Measurements from ENCODE around the gene ARHGAP32.

Gene ARHGAP32

DNA sequence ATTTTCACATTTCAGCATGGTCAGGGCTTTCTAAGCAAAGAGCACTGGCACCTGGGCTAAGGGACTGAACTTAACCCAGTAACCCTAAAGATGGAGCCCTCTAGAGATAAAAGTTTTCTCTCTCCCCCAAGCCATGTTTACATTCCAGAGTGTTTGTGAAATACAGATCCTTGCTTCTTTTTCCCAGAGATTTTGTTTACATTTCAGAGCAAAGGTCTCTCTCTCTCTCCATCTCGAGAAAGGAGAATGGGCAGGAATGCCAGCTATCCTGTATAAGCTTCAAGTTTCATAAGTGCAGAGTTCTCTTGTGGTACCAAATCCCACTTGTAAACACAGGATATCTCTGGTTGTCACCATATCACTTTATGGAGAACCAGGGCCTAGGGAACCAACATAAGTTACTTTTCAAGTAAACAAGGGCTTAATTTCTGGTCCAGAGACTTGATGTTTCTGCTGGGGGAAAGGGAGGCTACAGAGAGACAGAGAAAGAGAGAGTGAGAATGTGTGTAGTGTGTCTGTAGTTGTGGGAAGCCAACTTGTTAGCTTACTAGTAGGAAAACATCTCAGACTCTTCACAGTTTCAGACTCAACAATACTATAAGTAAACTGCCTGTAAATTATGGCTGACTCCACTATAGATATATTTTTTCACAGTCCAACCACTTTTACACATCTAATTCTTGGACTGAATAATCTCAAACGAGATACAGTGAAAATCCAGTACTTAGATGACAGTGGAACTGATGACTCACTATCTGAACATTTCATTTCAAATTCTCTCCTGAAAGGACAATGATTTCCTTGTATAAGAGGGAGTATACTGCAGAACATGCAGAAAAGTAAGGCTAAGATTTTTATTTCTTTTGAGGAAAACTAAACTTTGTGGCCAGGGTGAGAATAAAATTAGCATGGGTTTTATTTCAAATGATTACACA is 76.2 kb downstream of the ARHGAP32 start:
- no peak for DNase-seq (ENCODE audit: low read depth in 2 of 2)

DNA sequence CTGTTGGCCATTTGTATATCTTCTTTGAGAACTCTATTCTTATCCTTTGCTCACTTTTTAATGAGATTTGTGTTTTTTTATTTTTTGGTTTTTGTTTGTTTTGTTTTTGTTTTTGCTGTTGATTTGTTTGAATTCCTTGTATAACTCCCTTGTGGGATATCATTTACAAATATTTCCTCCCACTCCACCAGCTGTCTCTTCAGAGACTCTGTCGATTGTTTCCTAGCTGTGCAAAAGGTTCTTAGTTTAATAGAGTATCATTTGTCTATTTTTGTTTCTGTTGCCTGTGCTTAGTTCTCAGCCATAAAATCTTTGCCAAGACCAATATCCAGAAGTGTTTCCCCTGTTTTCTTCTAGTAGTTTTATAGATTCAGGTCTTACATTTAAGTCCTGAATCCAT is 82.4 kb downstream of the ARHGAP32 start:
- DNase-seq (ENCODE audit: low read depth in 2 of 2): no peak

DNA sequence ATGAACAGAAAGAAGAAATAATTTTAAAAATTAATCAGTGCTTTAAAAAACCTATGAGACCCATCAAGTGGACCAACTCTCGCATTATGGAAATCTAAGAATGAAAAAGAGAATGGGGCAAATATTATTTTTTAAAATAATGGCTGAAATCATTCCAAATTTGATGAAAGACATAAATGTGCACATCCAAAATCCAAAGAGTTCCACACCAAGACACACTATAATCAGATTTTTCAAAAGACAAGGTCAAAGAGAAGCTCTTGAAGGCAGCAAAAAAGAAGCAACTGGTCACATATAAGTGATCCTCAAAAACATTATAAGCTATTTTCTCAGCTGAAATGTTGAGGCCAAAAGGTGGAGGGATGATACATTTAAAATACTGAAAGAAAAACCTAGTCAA is 85.3 kb downstream of the ARHGAP32 start:
- no peak for DNase-seq (ENCODE audit: low read depth in 2 of 2)

DNA sequence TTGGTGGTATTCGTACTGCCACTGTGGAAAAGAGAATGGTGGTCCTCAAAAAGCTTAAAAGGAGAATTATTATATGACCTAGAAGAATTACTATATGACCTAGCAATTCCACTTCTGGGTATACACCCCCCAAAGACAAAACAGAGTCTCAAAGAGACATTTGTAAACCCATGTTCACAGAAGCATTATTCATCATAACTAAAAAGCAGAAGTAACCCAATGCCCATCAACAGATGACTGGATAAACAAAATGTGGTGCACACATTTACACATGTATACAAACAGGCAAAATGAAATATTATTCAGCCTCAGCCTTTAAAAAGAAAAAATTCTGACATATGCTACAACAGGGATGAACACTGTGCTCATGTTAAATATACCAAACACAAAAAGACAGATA is 89.4 kb downstream of the ARHGAP32 start:
- no peak for DNase-seq (ENCODE audit: low read depth in 2 of 2)

DNA sequence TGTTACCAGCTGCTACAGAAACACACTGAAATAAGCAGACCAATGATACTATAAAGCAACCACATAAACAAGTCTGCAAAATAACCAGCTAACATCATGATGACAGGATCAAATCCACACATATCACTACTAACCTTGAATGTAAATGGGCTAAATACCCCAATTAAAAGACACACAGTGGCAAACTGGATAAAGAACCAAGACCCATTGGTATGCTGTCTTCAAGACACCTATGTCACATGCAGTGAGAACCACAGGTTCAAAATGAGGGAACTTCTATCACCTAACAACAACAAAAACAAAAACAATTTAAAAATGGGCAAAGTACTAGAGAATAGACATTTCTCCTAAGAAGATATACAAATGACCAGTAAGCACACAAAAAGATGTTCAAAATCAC is 89.9 kb downstream of the ARHGAP32 start:
- DNase-seq (ENCODE audit: low read depth in 2 of 2): no peak

DNA sequence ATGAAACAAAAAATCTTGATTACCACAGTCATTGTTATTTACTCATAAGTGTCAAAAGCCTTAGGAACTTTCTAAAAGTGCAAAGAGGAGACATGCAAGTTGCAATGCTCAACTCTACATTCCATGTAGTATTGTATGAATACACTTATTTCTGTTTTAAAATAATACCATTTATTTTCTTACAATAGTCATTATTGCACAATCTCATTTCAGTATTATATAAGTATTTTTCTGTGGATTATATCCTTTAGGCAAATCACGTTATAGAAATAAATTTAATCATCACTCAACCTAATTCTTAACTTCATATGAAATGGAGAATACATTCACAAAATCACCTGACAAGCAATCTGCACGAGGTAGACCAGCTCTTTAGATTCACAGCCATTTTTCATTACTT is 98.8 kb downstream of the ARHGAP32 start:
- DNase-seq (ENCODE audit: low read depth in 2 of 2): no peak

DNA sequence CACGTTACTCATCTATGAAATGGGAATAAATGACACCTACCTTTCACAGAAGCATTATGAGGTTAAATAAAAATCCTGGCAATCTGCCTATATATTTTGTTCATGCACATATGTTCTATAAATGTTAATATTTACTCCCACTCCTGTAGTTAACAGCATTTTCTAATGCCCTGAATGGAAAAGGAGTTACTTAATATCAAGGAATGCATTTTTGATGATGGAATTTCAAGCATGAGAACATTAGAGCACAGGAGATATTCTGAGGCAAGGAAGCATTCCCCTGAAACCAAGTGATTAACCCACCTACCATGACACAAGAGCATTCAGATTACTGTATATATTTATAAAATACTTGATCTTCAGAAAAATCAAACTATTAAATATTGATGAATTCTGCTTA is 102.1 kb downstream of the ARHGAP32 start:
- no peak for DNase-seq (ENCODE audit: low read depth in 2 of 2)

DNA sequence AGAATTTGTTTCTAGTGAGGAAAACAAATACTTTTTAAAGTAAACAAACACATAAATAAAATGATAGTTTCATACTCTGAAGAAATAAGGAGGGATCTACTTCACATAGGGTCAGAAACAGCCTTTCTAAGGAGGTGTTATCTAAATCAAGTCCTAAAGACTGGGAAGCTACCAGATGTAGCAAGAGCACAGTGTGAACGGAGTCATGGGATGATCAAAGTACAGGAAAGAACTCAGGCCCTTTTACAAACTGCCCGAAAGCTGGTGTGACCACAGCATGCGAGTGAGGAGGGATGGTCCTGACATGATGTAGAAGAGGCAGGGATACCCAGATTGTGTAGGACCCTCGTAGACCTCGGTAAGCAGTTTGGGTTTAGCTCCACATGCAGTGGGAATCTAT is 102.8 kb downstream of the ARHGAP32 start:
- DNase-seq (ENCODE audit: low read depth in 2 of 2): no peak

DNA sequence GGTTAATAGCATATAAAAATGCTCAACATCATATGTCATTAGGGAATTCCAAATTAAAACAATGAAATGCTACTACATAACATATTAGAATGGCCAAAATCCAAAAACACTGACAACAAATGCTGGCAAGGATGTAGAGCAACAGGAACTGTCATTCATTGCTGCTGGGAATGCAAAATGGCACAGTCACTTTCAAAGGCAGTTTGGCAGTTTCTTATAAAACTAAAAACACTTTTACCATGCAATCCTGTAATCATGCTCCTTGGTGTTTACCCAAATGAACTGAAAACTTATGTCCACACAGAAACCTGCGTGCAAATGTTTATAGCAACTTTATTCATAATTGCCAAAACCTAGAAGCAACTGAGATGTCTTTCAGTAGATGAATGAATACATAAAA is 105.1 kb downstream of the ARHGAP32 start:
- DNase-seq (ENCODE audit: low read depth in 2 of 2): no peak

DNA sequence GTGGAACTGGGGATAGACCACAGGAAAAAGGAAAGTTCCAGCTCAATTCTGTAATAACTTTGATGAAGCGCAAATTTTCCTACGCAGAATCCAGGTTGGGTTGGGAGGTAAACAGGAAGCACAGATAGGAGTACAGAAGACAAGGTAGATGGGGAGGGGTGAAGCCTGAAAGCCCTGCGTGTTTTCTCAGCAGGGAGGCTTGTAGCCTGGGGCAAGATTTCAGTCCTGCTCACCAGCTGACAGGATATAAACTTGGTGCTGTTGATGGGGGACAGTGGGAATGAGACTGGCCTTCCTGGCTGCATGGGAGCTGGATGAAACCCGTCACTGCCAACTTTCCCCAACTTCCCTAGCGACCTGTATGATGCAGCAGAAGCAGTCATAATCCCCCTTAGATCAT is 114.9 kb downstream of the ARHGAP32 start:
- DNase-seq (ENCODE audit: low read depth in 2 of 2): no peak

DNA sequence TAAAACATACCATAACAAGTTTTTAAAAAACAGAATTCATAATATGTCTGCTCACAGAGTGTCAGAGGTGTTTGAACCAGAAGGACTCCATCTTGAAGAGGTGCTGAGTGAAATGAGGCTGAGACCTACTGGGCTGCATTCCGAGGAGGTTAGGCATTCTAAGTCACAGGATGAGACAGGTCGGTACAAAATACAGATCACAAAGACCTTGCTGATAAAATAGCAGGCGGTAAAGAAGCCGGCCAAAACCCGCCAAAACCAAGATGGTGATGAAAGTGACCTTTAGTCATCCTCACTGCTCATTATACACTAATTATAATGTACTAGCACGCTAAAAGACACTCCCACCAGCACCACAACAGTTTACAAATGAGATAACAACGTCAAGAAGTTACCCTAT is 116.4 kb downstream of the ARHGAP32 start:
- DNase-seq (ENCODE audit: low read depth in 2 of 2): no peak

DNA sequence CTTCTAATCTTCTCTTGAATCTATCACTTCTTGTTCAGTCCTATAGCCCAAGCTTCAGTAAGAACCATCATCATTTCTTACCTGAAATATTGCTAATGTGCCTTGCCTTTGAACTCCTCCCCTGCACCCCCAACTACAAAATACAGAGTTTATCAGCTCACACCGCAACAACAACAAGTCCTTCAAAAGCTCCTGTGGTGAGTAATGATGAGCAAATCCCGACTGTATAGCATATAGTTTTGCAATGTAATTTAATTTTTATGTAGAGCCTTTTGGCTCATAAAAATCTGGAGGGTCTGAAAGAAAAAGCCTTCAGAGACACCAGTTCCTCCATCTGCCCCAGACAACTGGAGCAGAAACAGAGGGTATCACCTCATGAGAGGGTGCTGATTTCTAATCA is 124.7 kb downstream of the ARHGAP32 start:
- DNase-seq (ENCODE audit: low read depth in 2 of 2): no peak

DNA sequence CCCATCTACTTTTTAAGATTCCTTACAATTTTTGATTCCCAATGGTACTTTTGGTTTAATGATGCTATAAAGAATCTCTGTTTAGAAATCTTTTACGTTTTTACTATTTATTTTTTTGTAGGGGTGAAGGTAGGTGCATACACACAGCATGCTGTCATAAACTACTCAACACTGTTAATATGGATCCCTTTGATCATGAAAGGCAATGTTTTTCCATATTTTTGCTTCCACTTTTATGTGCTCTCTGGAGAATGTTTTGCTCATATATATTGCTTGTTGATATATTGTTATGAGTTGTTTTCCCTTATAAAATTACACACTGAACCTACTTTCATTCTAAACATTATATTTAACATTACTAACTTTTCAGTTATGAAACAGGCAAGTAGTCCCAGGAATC is 125.9 kb downstream of the ARHGAP32 start:
- no peak for DNase-seq (ENCODE audit: low read depth in 2 of 2)

DNA sequence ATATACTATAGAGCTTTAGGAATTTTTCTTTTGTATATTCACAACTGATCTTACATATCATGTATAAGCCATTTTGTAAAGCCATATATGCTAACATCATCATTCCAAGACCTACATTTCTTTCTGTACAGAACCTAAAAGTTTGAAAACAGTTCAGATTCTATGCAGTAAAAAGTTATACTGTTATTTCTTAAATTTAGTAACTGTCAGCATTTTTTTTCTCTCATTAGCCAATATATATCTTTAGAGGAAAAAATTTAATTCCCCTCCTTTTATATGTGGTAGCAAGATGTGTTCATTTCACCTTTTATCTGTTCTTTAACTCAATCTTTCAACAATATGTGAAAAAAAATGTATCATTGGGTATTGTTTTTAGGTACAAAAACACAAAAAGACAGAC is 129.0 kb downstream of the ARHGAP32 start:
- DNase-seq (ENCODE audit: low read depth in 2 of 2): no peak

DNA sequence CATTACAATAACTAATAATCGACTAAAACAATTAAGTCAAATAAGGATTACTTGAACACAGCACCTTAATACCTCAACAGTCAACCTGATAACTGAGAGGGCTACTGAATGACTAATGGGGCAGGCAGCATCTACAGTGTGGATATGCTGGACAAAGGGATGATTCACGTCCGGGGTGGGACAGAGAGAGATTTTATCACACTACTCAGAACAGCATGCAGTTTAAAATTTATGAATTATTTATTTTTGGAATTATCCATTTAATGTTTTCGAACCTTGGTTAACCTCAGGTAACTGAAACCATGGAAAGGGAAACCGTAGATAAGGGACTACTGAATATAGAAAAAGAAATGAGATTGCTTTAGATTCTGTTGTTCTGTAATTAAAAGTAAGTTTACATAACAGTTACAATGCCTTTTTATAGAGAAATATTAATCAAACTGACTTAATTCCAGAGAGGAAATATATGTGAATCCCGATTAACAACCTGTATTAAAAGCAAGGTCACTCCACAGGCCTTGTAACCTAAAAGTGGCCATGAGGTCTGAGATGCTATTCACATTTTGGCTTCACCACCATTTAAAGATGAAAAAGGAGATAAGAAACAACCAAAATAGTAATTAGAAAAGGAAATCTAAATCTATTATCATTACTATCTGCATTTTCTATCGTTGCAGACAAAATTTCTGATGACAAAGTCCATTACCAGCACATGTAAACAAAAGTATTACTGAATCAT is 130.5 kb downstream of the ARHGAP32 start:
- DNase-seq (ENCODE audit: low read depth in 2 of 2): no peak

DNA sequence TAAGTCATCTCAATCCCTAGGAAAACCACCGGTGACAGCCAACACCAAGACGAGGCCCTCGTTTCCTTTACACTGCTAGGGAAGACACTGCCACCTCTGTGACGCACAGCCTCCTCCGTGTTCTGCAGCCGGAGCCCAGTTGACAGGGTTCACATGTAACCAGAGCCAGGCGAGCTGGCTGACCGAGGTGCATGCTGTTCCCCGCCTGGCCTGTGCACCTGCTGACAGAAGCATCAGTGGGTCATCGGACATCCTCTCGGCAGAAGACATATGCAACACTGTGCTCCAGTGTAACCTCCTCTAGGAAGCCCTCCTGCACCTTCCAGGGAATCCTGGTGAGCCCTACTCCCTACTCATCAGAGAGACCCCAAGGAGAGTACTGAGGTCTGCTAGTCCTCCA is 135.2 kb downstream of the ARHGAP32 start:
- no peak for DNase-seq (ENCODE audit: low read depth in 2 of 2)

DNA sequence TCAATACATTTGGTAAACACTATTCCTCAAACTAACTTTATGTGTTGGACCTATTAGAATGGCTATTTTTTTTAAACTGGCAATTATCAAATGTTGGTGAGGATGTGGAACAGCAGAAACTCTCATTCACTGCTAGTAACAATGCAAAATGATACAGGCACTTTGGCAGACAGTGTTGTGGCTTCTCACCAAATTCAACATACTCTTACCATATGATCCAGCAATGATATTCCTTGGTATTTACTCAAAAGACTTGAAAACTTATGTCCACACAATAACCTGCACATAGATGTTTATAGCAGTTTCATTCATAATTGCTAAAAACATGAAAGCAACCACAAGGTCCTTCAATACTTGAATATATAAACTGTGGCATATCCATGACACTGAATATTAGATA is 136.9 kb downstream of the ARHGAP32 start:
- no peak for DNase-seq (ENCODE audit: low read depth in 2 of 2)

DNA sequence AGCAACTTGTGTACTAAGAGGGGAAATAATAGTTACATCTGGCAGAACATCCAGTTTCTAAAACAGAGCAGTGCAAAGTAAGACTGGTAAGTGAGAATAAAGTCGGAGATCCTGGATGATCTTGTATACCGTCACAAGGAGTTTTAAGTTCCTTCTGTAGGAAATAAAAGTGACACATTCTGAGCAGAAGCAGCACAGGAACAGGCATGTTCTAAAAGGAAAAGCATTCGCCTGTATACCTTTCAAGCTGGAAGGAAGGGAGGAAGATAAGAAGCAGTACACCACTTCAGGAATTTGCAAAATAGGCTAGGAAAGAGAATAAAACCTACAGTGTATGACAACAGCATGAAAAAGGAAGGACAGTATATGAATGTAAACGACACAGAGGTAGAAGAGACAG is 143.2 kb downstream of the ARHGAP32 start:
- no peak for DNase-seq (ENCODE audit: low read depth in 2 of 2)

DNA sequence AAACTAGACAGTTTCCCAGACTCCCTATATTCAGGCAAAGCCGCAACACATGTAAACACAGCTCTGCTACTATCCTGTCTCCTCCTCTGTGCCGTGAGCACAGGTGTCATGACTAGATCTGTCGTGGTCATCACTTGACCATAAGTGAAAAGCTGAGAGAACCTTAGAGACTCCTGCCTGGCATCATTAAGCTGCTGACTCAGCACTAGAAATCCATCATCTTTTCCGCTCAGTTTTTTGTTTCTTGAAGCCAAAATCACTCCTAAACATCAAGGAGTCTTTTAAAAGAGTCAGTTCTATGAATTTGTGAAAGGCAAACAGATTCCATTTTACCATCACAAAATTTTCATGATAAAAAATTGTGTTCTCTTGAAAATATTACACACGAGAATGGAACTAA is 147.0 kb downstream of the ARHGAP32 start:
- no peak for DNase-seq (ENCODE audit: low read depth in 2 of 2)

DNA sequence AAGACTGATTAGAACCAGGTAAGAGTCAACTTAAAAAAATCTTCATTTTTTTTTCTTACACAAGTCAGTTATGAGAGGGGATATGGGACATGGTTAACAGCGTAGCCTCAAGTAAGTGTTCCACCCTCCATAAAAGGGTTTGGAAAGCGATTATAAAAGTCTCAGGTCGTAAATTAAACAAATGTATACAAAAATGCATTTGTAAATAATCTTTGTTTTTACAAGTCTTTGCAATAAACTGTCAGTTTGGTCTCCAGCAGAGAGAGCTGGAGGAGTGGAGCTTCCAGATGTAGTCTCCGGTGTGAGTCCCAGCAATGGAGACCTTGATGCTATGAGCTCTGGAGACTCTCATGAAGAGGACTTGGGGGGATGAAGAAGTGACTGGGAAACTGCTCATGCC is 149.6 kb downstream of the ARHGAP32 start:
- no peak for DNase-seq (ENCODE audit: low read depth in 2 of 2)

DNA sequence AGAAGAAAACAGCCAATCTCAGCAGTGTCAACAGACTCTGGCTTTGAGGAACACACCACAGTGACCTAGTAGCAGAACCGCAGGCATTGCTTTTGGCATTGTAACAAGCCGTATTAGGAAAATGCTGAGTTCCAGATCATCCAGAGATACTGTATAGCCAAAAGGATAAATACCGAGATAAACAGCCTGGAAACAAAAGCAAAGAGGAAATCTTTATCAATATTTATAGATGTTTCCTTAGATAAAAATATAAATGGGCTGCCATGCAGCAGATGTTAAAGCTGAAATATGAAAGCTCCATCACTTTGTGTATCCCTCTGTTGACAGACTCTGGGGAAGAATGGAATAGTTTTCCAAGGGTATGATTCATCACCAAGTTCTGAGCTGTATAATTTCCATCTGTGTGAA is 150.5 kb downstream of the ARHGAP32 start:
- DNase-seq (ENCODE audit: low read depth in 2 of 2): no peak

DNA sequence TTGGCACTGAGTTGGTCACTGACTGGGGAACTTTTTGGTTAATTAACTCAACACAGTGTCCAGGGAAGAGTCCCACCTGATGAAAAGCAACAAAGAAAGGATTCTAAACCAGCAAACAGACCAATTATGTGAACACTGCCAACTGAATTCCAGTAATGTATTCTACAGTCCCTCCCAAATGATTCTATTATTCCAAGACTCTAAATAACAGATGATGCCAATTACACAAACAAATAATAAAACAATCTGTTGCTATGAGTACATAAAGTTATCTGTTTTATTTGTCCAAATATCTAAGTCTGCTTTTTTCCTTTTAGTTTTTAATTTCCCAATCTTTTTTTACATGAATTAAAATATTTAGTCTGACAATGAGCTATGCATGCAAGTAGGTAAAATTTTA is 151.2 kb downstream of the ARHGAP32 start:
- no peak for DNase-seq (ENCODE audit: low read depth in 2 of 2)

DNA sequence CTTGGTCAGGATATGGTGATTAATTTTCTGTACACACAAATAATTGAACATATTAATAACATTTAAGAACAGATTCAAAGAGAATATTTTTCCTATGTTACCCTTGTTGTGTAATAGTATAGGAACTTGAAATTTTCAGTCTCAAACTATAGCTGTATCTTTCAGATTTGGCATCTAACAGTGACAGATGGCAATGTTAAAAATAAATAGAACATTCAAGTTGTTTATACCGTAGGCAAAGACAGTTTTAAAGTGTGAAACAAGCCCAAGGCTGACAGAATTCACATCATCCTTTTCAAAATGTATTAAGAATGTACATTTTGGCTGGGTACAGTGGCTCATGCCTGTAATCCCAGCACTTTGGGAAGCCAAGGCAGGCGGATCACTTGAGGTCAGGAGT is 156.9 kb downstream of the ARHGAP32 start:
- DNase-seq (ENCODE audit: low read depth in 2 of 2): no peak
